GM04503 (cell line): Measurements from ENCODE around the gene EPO.
"Not testable (repeated sequence)": the region's sequence is repeated elsewhere in the genome, so short reads cannot be mapped to it uniquely, and the experiment has no call there.

Experiments used
- DNase-seq: peaks from one replicate; pipeline ENCODE4 v3.0.0-alpha.2; 2012; ENCODE audit warnings: low read depth

EPO gene

DNA sequence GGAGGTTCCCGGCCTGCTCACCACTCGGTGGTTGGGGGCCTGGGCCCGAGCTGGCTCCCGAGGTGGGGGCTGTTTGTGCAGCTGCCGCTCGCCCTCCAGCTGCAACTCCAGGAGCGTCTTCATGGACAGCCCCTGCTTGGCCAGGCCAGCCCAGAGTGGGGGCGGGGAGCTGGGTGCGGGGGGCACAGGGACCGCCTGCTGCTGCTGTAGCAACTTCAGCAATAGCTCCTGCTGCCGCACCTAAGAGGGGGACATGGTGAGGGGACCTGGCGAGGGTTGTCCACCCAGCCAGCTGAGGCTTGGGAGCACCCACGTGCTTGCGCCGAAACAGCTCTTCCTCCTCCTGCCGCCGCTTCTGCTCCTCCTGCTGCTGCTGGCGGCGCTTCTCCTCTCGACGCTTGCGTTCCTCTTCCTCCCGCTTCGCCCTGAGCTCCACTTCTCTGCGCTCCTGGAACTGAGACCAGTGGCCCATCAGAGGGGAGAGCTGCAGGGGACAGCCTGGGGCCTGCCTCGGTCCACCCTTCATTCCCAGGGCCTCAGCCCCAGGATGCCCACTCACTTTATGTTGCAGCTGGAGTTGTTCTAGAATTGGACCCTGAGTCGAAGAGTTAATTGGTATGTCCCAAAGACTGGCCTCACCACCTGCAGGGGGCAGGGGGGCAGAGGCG is 37.1 kb upstream of the EPO start:
- DNase-seq, result no peak

DNA sequence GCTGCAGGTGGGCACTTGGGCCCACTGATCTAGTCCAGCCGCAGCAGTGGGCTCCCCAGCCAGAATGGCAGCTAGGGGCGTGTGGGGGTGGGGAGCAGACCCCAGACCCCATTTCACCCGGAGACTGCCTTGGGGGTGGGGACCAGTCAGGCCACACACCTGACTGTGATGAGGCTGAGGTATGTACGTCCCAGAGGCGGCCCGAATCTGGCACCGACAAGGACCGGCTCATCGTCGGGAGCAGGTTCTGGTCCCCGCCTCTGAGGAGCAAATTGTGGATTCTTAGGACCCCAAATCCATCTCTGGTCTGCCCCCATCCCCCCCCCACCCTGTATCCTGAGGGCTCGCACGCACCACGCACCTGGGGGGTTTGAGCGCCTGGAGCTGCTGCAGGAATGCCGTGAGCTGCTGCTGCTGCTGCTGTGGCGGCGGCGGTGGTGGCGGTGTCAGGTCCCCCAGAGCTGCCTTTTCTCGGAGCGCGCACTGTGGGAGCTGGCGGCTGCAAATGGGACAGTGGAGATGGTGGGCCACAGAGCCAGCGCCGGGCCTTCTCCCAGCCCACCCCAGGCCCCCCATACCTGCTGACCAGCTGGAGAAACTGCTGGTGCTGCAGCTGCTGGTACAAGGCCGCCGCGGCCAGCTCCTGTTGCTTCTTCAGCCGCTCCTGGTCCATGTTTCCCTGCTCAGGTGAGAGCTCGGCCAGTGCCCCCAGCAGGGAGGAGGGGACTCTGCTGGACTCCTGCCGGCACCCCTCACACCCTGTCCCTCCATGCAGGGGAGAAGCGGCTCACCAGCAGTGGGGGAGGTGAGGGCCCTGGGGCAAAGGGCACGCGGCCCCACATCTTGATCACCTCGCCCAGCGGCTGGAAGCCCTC is 36.4 kb upstream of the EPO start:
- no peak for DNase-seq

GRCh38 chr7:100684534-100685042 is 35.7 kb upstream of the EPO start:
- no peak for DNase-seq

DNA sequence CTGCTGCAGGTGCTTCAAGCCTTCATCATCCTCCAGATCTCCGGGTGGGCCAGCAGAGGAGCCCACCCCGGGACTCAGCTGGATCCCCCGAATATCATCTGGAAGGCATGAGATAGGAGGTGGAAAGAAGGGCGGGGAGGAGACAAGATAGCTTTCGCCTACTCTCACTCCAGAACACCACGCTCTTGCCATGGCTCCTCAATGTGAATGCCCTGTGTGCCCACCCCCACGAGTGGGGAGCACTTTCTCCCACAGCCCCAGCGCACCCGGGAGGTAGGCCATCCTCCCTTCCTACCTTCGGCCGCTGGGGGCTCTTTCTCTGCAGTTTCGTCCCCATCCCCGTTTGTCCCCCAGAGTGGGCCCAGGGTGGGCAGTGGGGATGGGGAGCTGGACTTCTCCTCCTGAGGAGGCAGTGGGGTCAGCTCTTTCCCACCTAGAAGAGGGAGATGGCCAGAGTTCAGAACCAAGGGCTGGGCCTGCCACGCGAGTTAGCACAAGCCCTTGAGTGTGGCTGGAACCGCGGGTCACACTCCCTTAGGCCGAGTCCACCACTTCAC is 35.1 kb upstream of the EPO start:
- DNase-seq, result no peak

DNA sequence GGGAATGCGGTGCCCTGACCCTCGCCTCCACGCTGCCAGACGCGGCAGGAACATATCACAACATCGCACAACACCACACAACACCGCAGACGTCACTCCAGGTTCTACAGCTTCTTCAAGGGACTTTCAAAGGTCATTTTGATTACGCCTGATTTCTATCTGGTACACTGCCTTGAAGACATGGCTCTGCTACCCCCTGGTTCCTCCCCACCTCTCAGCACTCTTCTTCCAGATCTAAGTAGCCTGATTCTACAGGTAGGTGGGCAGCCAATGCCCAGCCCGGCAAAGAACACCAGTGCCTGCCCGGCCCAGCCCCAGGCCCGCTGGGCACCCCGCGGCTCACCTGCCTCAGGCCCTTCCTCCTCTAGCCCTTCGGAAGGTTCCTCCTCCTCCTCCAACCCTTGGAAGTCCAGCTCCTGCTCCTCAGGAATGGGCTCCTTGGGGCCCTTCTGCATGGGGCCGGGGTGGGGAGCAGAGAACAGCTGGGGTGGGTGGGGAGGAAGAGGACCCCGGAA is 34.6 kb upstream of the EPO start:
- DNase-seq, result no peak

- no peak for DNase-seq
These were observed 34.0 kb upstream of the EPO start for GRCh38 chr7:100686201-100686821.

GRCh38 chr7:100686822-100687211 is 33.5 kb upstream of the EPO start:
- DNase-seq, result no peak

- no peak for DNase-seq
These were observed 33.0 kb upstream of the EPO start for GRCh38 chr7:100687261-100687660.

GRCh38 chr7:100687751-100688300 is 32.4 kb upstream of the EPO start:
- DNase-seq, result no peak

DNA sequence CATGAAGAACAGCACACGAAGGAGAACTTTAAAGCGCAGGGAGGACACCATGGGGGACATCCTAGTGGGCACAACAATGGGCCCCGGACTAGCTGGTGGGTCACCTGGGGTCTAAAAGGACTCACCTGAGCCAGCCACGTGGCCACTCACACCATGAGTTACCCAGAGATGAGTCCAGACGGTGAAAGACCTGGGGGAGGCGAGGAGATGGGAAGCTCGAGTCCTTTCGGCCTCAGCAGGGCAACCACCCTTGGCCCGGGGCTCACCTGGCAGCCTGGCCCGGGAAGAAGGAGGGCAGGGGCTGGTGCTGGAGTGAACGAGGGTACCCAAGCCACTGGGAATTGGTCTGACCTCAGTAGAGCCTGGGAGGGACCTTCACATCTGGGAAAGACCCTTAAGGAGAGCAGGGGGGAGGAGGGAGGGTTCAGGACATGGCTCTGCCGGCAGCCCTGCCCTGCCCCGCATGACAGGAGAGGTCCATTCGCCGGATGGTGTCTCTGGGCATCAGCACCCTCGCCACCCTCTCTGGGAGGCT is 31.9 kb upstream of the EPO start:
- no peak for DNase-seq

GRCh38 chr7:100689230-100690135 is 30.8 kb upstream of the EPO start:
- no peak for DNase-seq

DNA sequence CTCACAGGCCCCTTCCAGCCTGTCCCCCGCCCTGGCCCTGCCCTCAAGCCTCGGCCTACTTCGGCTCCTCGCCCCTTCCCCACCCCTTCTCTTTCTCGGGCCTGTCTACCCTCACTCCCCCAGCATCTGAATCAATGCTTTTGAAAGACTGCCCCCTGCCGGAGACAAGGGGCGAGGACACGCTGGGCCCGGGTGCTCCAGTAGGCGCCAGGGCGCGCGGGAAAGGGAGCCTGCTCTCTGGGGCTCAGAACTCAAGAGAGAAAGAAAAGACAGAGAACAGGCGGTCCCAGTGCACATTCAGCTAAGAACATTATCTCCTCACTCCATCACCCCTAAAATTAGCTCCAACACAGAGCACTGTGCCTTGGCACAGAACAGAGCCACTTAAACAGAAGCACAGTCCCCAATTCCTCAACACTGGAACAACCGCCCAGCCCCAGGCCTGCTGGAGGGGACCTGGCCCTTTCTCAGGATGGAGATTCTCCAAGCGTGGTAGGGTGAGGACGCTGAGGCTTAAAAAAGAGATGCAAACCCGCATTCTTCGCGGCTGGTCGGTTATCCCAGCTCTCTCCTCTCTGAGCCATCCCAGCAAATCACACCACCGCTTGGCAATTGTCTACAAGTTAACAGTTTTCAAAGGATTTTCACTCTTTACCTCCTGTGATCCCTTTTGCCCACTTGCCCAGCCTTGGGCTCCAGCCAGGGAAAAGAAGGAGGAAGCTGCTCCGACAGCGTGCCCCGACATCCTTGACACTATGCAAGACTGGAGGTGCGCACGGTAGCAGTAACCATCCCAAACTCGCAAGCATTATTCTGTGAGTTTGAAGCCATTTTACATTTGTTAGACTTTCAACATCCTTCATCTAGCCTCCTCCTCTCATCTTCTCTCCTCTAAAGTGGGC is 28.3 kb upstream of the EPO start:
- DNase-seq, result no peak

- no peak for DNase-seq
These were observed 27.7 kb upstream of the EPO start for GRCh38 chr7:100692578-100692961.

DNA sequence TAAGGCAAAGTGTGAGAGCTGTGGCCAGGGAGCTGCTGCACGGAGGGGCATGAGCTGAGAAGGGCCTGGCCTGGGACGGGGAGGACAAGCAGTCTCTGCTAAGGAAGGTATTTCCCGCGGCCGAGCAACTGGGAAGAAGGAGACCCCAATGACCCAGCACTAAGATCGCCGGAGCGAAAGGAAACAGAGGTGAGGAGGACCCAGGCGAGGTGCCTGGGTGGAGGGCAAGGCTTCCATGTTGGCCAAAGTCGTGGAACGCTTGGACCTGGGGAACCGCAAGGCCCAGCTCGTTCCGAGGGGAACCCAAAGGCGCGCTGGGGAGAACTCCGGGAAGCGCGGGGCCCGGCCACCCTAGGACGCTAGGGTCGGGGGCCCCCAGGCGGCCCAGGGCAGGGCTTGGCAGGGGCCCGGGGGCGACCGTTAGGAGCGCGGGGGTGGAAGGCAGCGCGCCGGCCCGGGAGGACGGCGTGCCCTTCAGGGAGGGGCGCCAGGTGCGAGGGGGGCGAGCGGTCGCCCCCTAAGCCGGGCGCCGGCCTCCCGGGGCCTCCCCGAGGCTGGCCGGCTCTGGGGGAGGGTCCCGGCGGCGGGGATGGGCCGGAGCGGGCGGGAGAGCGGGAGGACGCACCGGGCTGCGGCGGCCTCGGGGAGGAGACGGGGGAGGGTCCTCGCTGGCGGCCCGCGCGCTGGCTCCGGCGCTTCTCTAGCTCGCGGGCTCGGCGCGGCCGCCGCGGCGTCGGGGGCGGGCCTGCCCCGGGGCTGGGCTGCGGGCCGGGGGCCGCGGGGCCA is 26.8 kb upstream of the EPO start:
- no peak for DNase-seq

DNA sequence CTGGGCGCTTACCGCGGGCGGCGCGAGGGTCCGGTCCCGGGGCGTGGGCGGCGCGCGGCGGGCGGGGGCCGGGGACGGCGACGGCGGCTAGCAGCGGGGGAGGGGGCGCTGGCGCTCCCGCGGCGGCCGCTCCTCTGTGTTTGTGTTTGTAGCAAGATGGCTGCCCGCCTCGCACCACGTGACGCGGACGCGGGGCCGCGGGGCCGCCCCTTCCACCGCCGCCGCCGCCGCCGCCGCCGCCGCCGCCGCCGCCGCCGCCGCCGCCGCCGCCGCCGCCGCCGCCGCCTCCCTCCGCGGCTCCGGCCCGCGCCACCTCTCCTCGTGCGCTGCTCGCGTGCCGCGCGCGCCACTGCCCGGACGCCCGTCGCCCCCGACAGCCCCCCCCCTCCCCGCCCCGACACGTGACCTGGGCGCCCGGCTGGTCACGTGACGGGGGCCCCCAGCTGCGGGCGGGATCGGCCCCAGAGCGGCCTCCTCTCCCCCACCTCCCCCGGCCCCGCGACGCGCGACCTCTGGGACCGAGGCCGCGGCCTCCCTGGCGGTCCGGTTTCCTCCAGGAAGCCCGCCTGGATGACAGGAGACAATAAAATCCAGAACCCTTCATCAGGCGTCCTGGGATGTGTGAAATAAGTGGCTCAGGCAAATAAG is 26.0 kb upstream of the EPO start, which contains the start of gene GIGYF1:
Gene GIGYF1, minus strand, starts transcription at position 153 of the 648 bp plus-strand sequence. CDS start 6,012 bp downstream, outside the sequence.
- no peak for DNase-seq

GRCh38 chr7:100696123-100696521 is 24.1 kb upstream of the EPO start:
- no peak for DNase-seq

- no peak for DNase-seq
These were observed 21.2 kb upstream of the EPO start for GRCh38 chr7:100699018-100699417.

- not testable (repeated sequence) for DNase-seq
These were observed 19.2 kb upstream of the EPO start for GRCh38 chr7:100701089-100701488.
